Gastrocnemius medialis (tissue), 4 donors: ENCODE data around the gene THADA.

Experiments used
- POLR2A ChIP-seq, 2 donors: fragments of 450-650 bp; IDR thresholded peaks; one replicate each; pipeline ENCODE4 v1.6.1; 2017; ENCODE audit warnings: antibody characterized with exemption in 2 of 2, mild to moderate bottlenecking in 2 of 2, moderate library complexity in 2 of 2
- TF ChIP-seq, protein P1 (sequence below), 5 experiments: fragments of 450-650 bp in 3 of 5; fragments of 200-600 bp in 2 of 5; sonication (generic) in 2 of 5; IDR thresholded peaks in 4 of 5; conservative IDR thresholded peaks in 1 of 5; 1 replicate in 4 of 5; 2 replicates in 1 of 5; pipeline ENCODE4 v1.5.1; 2016 to 2019; ENCODE audit warnings: antibody characterized with exemption in 5 of 5, mild to moderate bottlenecking in 3 of 5, moderate library complexity in 3 of 5

DNA sequence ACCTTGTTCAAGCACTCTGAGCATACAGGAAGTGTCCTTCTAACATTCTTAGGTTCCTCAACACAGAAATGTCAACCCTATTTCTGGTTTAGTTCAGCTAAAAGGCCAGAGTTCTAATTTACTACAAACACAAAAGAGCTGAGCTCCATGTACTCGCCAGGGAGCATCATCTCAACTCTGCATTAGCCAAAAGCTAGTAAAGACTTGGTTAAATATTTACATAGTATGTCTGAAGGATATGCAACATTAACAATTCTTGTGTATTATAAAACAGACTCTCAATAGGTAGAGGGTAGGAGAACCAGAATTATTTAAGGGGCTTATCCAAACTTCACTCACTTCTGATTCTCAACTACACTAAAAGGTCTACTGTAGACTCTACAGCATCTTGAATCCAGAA, 154.6 kb downstream of the THADA start:
- TF ChIP-seq POLR2A (IDR thresholded peaks at IDR 0.05), result no peak
- TF ChIP-seq, protein P1, sequence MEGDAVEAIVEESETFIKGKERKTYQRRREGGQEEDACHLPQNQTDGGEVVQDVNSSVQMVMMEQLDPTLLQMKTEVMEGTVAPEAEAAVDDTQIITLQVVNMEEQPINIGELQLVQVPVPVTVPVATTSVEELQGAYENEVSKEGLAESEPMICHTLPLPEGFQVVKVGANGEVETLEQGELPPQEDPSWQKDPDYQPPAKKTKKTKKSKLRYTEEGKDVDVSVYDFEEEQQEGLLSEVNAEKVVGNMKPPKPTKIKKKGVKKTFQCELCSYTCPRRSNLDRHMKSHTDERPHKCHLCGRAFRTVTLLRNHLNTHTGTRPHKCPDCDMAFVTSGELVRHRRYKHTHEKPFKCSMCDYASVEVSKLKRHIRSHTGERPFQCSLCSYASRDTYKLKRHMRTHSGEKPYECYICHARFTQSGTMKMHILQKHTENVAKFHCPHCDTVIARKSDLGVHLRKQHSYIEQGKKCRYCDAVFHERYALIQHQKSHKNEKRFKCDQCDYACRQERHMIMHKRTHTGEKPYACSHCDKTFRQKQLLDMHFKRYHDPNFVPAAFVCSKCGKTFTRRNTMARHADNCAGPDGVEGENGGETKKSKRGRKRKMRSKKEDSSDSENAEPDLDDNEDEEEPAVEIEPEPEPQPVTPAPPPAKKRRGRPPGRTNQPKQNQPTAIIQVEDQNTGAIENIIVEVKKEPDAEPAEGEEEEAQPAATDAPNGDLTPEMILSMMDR (IDR thresholded peaks at IDR 0.05 in 4 of 5, conservative IDR thresholded peaks at IDR 0.05 in 1 of 5), result no peak
